ENCODE measurements around the gene SEMA5A. TPM values are rescaled to one million over a fixed set of nuclear protein-coding genes. Genes with fewer than 3 reads are reported as not detected.
A peak's percentile ranks its signal among the peaks of the same experiment; 100 is the strongest.

The SEMA5A gene
- total RNA-seq, 1 donor from 2014 or later, result 0.51 TPM

DNA sequence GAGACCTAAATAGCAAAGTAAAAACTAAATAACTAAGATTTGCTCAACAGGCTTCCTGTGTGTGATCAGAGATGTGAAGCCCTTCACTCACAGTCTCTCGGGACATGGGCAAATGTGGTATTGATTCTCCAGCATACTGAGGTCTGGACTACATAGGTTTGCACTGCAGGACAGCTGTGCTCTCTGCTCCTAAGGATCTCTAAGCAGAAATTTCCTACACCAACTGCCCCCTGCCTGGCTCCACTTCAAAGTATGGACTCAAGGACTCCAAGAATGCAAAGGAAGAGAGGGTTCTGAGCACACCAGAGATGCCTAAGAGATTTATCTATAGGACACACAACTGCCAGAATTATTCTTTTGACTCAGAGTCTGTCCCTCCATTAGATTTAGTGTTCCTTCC is 487.2 kb downstream of the SEMA5A start:
- H3K4me3 Mint-ChIP-seq (ENCODE audit: unreplicated experiment), result no peak overlapping the region
- DNase-seq, result peak; percentile 41
- peaks cover 9% of the 10 kb centered on the region for H3K4me1 Mint-ChIP-seq (ENCODE audit: low read depth, unreplicated experiment)
- H3K9me3 Mint-ChIP-seq (ENCODE audit: unreplicated experiment), result no peaks in the 10 kb centered on the region
- TF ChIP-seq, protein P1, sequence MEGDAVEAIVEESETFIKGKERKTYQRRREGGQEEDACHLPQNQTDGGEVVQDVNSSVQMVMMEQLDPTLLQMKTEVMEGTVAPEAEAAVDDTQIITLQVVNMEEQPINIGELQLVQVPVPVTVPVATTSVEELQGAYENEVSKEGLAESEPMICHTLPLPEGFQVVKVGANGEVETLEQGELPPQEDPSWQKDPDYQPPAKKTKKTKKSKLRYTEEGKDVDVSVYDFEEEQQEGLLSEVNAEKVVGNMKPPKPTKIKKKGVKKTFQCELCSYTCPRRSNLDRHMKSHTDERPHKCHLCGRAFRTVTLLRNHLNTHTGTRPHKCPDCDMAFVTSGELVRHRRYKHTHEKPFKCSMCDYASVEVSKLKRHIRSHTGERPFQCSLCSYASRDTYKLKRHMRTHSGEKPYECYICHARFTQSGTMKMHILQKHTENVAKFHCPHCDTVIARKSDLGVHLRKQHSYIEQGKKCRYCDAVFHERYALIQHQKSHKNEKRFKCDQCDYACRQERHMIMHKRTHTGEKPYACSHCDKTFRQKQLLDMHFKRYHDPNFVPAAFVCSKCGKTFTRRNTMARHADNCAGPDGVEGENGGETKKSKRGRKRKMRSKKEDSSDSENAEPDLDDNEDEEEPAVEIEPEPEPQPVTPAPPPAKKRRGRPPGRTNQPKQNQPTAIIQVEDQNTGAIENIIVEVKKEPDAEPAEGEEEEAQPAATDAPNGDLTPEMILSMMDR (IDR thresholded peaks at IDR 0.05; ENCODE audit: partially characterized antibody, unreplicated experiment), result no peak
- no peaks in the 10 kb centered on the region for H3K36me3 Mint-ChIP-seq (ENCODE audit: unreplicated experiment)
- no peaks in the 10 kb centered on the region for H3K27me3 Mint-ChIP-seq (ENCODE audit: unreplicated experiment)
- H3K27ac Mint-ChIP-seq (ENCODE audit: unreplicated experiment), result peak overlapping the region; percentile 20

DNA sequence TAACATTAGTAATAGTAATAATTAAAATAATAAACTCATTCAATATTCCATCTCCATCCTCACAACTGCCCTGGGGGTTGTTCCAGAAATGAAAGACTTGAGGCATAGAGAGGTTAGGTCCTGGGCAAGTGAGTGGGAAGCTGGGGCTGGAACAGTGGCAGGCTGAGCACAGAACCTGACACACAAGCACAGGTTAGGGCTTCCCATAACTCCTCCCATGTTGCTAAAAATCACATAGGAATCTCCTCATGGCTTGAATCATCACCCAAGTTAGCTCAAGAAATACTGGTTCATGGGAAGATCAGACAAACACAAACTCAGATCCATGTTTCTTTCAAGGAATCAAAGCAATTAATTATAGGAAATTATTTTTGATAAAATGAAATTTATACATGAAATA is 487.7 kb downstream of the SEMA5A start:
- Mint-ChIP-seq H3K4me1 (ENCODE audit: low read depth, unreplicated experiment) (peaks cover 9% of the 10 kb centered on the region), H3K9me3 (ENCODE audit: unreplicated experiment) (no peaks in the 10 kb centered on the region), H3K4me3 (ENCODE audit: unreplicated experiment) (no peak overlapping the region), H3K27me3 (ENCODE audit: unreplicated experiment) (no peaks in the 10 kb centered on the region), H3K27ac (ENCODE audit: unreplicated experiment) (no peak overlapping the region), H3K36me3 (ENCODE audit: unreplicated experiment) (no peaks in the 10 kb centered on the region)
- no peak for DNase-seq
- TF ChIP-seq, protein P1 (IDR thresholded peaks at IDR 0.05; ENCODE audit: partially characterized antibody, unreplicated experiment), result no peak

DNA sequence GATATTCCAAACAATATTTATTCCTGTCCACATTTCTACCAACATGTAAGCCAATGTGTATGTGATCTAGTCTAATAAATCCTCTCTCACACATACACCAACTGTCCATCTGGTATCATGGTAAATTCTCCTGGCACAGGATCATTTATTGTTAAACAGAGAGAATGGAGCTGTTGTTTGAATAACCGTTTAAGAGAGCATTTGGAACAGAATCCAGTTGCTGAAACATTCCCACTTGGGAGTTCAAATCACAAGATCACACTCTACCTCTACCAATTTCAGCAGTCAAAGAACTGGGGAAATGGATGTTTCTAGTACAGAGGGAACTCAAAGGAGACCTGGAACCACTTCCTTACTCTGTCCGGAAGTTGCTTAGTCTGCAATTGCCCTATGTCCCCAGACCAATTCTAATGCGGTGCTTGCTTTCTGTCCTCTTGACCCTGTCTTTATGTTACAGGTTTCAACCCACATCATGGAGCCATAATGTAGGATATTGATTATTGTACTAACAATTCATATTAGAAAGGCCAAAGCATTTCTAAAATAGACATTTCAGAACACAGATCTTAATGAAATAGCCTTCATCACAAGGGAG is 488.4 kb downstream of the SEMA5A start:
- Mint-ChIP-seq H3K4me3 (ENCODE audit: unreplicated experiment) (no peak overlapping the region), H3K9me3 (ENCODE audit: unreplicated experiment) (no peaks in the 10 kb centered on the region), H3K27ac (ENCODE audit: unreplicated experiment) (no peak overlapping the region), H3K4me1 (ENCODE audit: low read depth, unreplicated experiment) (peaks cover 9% of the 10 kb centered on the region), H3K36me3 (ENCODE audit: unreplicated experiment) (no peaks in the 10 kb centered on the region), H3K27me3 (ENCODE audit: unreplicated experiment) (no peaks in the 10 kb centered on the region)
- TF ChIP-seq, protein P1 (IDR thresholded peaks at IDR 0.05; ENCODE audit: partially characterized antibody, unreplicated experiment), result no peak
- no peak for DNase-seq

DNA sequence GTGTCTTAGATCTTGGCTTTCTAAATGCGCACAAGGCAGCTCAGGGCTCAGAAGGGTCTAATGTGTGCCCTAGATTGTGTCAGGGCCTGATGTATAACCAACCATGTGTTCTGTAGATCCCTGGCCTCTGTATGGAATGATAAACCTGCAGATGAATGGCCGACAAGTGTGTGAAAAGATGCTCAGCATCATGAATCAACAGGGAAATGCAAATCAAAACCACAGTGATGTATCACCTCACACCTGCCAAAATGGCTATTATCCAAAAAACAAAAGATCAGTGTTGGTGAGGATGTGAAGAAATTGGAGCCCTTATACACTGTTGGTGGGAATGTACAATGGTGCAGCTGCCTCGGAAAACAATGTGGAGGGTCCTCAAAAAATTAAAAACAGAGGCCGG is 489.8 kb downstream of the SEMA5A start:
- Mint-ChIP-seq H3K4me1 (ENCODE audit: low read depth, unreplicated experiment) (peaks cover 9% of the 10 kb centered on the region), H3K36me3 (ENCODE audit: unreplicated experiment) (no peaks in the 10 kb centered on the region), H3K27me3 (ENCODE audit: unreplicated experiment) (no peaks in the 10 kb centered on the region), H3K9me3 (ENCODE audit: unreplicated experiment) (no peaks in the 10 kb centered on the region), H3K4me3 (ENCODE audit: unreplicated experiment) (no peak overlapping the region), H3K27ac (ENCODE audit: unreplicated experiment) (no peak overlapping the region)
- no peak for DNase-seq
- TF ChIP-seq, protein P1 (IDR thresholded peaks at IDR 0.05; ENCODE audit: partially characterized antibody, unreplicated experiment), result no peak

DNA sequence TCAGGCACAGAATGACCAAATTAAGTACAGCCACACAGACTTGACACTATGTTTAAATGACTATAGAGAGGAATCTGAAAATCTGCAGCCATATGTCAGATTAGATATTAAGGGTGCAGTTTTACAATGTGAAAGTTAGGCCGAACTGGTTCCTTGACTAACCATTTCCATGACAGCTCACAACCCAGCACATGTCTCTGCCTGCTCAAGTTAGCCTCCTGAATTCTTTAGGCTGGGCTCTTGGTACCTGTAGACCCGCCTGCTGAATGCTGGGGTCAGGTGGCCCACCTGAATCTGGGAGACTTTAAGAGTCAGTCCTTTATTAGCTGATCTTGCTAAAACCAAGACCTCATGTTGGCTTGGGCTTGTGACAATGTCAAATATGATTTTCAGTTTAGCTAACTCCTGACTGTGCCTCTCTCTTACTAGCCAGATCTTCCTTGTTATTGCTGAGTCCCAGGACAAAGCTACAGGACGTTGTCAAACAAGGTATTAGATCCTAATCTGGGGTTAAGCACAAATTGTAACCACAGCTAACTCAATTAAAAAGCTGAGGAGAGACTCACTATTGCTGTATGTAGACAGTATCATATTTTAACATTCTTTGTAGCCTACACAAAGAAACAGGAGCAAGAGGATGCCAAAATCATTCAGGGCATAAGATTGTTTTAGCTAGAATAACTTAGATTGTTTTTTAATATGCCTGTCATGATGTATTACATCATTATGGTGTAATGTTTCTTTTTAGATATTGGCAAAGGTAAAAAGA is 490.9 kb downstream of the SEMA5A start:
- TF ChIP-seq, protein P1 (IDR thresholded peaks at IDR 0.05; ENCODE audit: partially characterized antibody, unreplicated experiment), result no peak
- no peak overlapping the region for H3K27ac Mint-ChIP-seq (ENCODE audit: unreplicated experiment)
- peaks cover 9% of the 10 kb centered on the region for H3K4me1 Mint-ChIP-seq (ENCODE audit: low read depth, unreplicated experiment)
- H3K36me3 Mint-ChIP-seq (ENCODE audit: unreplicated experiment), result no peaks in the 10 kb centered on the region
- no peak for DNase-seq
- no peaks in the 10 kb centered on the region for H3K27me3 Mint-ChIP-seq (ENCODE audit: unreplicated experiment)
- H3K4me3 Mint-ChIP-seq (ENCODE audit: unreplicated experiment), result no peak overlapping the region
- no peaks in the 10 kb centered on the region for H3K9me3 Mint-ChIP-seq (ENCODE audit: unreplicated experiment)
